Pancreas (tissue), 10 donors: ENCODE results near the gene RRAGD. TPM values are rescaled to one million over a fixed set of nuclear protein-coding genes. Genes with fewer than 3 reads are reported as not detected.

Source experiments
- ATAC-seq, 4 donors: fragments of 200-7000 bp; cut with Tn5 transposase; one replicate each; pipeline versions ENCODE4 v1.8.0 to v1.9.1; 2020; ENCODE audit warnings: mild to moderate bottlenecking in 4 of 4, moderate library complexity in 4 of 4
- DNase-seq, 6 donors: peaks; one replicate each; pipeline ENCODE4 v3.0.0-alpha.2; 2020
- FAIRE-seq: peaks from 2 replicates; lab custom pipeline; 2012; peaks lifted over from hg19 to GRCh38; lab: Jason Lieb, UNC
- H3K27ac ChIP-seq, 4 donors: fragments of 200-600 bp; sonication (generic); 1 replicate in 3 of 4; 2 replicates in 1 of 4; pipeline versions ENCODE4 v1.5.0 to v1.8.0; 2020
- H3K27me3 ChIP-seq, 4 donors: fragments of 200-600 bp; one replicate each; pipeline ENCODE4 v1.8.0; 2021
- H3K36me3 ChIP-seq, 3 donors: fragments of 200-600 bp; sonication (generic) in 1 of 3; one replicate each; pipeline versions ENCODE4 v1.5.0 to v1.8.0; 2020 to 2021
- H3K4me1 ChIP-seq, 3 donors: fragments of 200-600 bp; one replicate each; pipeline ENCODE4 v1.8.0; 2021
- H3K4me3 ChIP-seq, 4 donors: fragments of 200-600 bp; sonication (generic) in 2 of 4; one replicate each; pipeline versions ENCODE4 v1.5.0 to v1.8.0; 2020 to 2021
- H3K9me3 ChIP-seq, 4 donors: fragments of 200-600 bp; one replicate each; pipeline ENCODE4 v1.8.0; 2021
- WGBS, 2 donors: extraction: QIAGEN DNeasy Blood & Tissue Kit; methylation state at CpG; one replicate each; pipeline ENCODE4 v1.1.7; 2013; 5-methylcytosine and 5-hydroxymethylcytosine counted together
- intact Hi-C, 3 donors: fragments of 100-400 bp; cut with DNase I; formaldehyde crosslinking; loops; one replicate each; pipeline versions ENCODE4 v1.11.1 to v1.14.2; 2022
- polyA plus RNA-seq, 2 donors: library from polyadenylated mRNA; stranded (reverse); fragments of 200-250 nt; gene quantifications; one replicate each; pipeline ENCODE4 v1.2.3, GENCODE V29; 2013
- total RNA-seq, 6 donors: library from RNA; stranded (reverse); fragmentation: NEBNext Ultra II Directional in 4 of 6; extraction: Animal tissue kit (Norgen Biotek cat#: 25700) in 4 of 6; gene quantifications; one replicate each; pipeline versions ENCODE4 v1.2.1 to v1.2.4, GENCODE V29; 2021 to 2023
- TF ChIP-seq, protein P1 (sequence below), 4 donors: fragments of 200-600 bp; sonication (generic) in 3 of 4; IDR thresholded peaks; one replicate each; pipeline versions ENCODE4 v1.5.0 to v1.8.0; 2021; ENCODE audit warnings: antibody characterized with exemption in 4 of 4
- donor health status: healthy with polysubstance abuse.
- donor health status: DM: no; HTN: no; CAD: no; lungs with moderate emphysema.
- donor health status: DM: no; HTN: no; CAD: no.
- donor health status: control.
- donor health status: control.
- donor health status: Bipolar disorder and iron deficiency.
- donor health status: DM: yes; HTN: yes; CAD: no.
- donor health status: DM: no; HTN: no; CAD: no.
- donor health status: DM: no; HTN: no; CAD: no.
- donor health status: DM: yes; HTN: yes; CAD: no.

The RRAGD gene
- total and polyA plus RNA-seq, 8 donors: 2.8 to 15.4 (median 10.2) TPM

- intact Hi-C loops: no loop called here
- Histone ChIP-seq H3K4me3 (no peak overlapping the region), H3K4me1 (no peaks in the 10 kb centered on the region), H3K27me3 (no peaks in the 10 kb centered on the region), H3K9me3 (no peaks in the 10 kb centered on the region), H3K36me3 (no peaks in the 10 kb centered on the region), H3K27ac (no peak overlapping the region)
- no peak for FAIRE-seq
- TF ChIP-seq, protein P1, sequence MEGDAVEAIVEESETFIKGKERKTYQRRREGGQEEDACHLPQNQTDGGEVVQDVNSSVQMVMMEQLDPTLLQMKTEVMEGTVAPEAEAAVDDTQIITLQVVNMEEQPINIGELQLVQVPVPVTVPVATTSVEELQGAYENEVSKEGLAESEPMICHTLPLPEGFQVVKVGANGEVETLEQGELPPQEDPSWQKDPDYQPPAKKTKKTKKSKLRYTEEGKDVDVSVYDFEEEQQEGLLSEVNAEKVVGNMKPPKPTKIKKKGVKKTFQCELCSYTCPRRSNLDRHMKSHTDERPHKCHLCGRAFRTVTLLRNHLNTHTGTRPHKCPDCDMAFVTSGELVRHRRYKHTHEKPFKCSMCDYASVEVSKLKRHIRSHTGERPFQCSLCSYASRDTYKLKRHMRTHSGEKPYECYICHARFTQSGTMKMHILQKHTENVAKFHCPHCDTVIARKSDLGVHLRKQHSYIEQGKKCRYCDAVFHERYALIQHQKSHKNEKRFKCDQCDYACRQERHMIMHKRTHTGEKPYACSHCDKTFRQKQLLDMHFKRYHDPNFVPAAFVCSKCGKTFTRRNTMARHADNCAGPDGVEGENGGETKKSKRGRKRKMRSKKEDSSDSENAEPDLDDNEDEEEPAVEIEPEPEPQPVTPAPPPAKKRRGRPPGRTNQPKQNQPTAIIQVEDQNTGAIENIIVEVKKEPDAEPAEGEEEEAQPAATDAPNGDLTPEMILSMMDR (IDR thresholded peaks at IDR 0.05): no peak
- no peak for DNase-seq
- 79 to 86% methylated on average over 3 of the region's 3 CpGs for WGBS, 2 donors
- ATAC-seq: no peak
These were observed 88.5 kb downstream of the RRAGD start for GRCh38 chr6:89323511-89323971.

- intact Hi-C loops: no loop called here
- no peak for DNase-seq
- H3K9me3 ChIP-seq: no peaks in the 10 kb centered on the region
- TF ChIP-seq, protein P1 (IDR thresholded peaks at IDR 0.05): no peak
- ATAC-seq: peak in 2 of 4 donors; percentile 45 to 58
- H3K4me3 ChIP-seq: no peak overlapping the region
- H3K27ac ChIP-seq: no peak overlapping the region
- no peaks in the 10 kb centered on the region for H3K36me3 ChIP-seq
- H3K4me1 ChIP-seq: no peaks in the 10 kb centered on the region
- 83 to 84% methylated on average over 9 of the region's 9 CpGs for WGBS, 2 donors
- no peaks in the 10 kb centered on the region for H3K27me3 ChIP-seq
- FAIRE-seq: no peak
These were observed 90.7 kb downstream of the RRAGD start for GRCh38 chr6:89321131-89321970.

DNA sequence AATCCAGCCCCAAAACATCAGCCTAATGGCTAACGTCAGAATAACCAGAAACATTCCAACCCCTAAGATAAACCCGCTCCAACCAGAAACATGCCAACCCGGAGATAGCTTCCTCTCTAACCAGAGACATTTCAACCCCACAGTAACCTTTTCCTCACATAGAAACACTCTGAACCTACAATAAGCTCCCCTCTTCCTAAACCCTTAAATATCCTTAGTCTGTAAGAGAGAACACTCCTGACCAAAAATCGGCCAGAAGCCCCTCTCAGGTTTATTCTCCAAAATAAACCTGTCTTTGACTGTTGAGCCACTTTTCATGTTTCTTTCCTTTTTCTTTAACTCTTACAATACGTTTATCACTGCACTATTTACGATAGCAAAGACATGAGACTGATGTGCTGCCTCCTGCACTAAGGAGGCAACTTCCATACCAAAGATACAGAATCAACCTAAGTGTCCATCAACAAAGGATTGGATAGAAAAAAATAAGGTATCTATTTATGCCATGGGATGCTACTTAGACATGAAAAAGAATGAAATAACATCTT is 92.0 kb downstream of the RRAGD start:
- FAIRE-seq: no peak
- no peaks in the 10 kb centered on the region for H3K27me3 ChIP-seq
- TF ChIP-seq, protein P1 (IDR thresholded peaks at IDR 0.05): no peak
- H3K36me3 ChIP-seq: no peaks in the 10 kb centered on the region
- WGBS, 2 donors: 87 to 95% methylated on average over 6 of the region's 6 CpGs
- intact Hi-C loops: no loop called here
- H3K9me3 ChIP-seq: no peaks in the 10 kb centered on the region
- DNase-seq: no peak
- no peak overlapping the region for H3K27ac ChIP-seq
- no peaks in the 10 kb centered on the region for H3K4me1 ChIP-seq
- no peak overlapping the region for H3K4me3 ChIP-seq
- no peak for ATAC-seq

DNA sequence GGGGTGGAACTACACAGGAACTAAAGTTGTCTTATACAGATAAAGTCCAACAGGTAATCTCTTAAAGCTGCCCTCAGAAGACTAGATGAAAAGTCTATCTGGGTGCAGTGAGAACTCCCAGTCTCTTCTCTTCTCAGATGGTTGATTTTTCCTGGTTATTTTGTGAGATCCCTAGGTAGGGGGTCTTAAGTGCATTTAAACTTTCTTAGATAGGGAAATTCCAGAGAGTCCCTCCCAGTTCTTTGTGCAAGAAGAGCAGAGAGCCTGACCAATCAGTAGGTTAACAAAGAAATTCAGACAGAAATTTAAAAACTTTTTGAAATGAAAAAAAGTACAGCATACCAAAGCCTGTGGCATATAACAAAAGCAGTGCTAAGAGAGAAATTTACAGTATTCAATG is 95.0 kb downstream of the RRAGD start:
- H3K4me3 ChIP-seq: no peak overlapping the region
- intact Hi-C loops: no loop called here
- H3K9me3 ChIP-seq: no peaks in the 10 kb centered on the region
- ATAC-seq (no peak), FAIRE-seq (no peak), DNase-seq (no peak)
- H3K27me3 ChIP-seq: no peaks in the 10 kb centered on the region
- TF ChIP-seq, protein P1 (IDR thresholded peaks at IDR 0.05): no peak
- no peaks in the 10 kb centered on the region for H3K36me3 ChIP-seq
- peaks cover 0 to 4% (median 0%) of the 10 kb centered on the region in 3 donors for H3K4me1 ChIP-seq
- no peak overlapping the region for H3K27ac ChIP-seq
